Kidney (tissue), 14 donors: Measurements from ENCODE around the gene VSIG8. TPM values are rescaled to one million over a fixed set of nuclear protein-coding genes. Genes with fewer than 3 reads are reported as not detected.

ENCODE experiments used
- DNase-seq, 5 donors: peaks; one replicate each; pipeline ENCODE4 v3.0.0-alpha.2; 2013 to 2020
- FAIRE-seq: peaks from 2 replicates; lab custom pipeline; 2012; peaks lifted over from hg19 to GRCh38; lab: Jason Lieb, UNC
- H3K27ac ChIP-seq, 2 donors: one replicate each; pipeline ENCODE4 v1.7.0; 2013; ENCODE audit warnings: low read depth in 2 of 2, low read length in 2 of 2, inconsistent platforms in 1 of 2
- H3K27me3 ChIP-seq: one replicate; pipeline ENCODE4 v1.7.1; 2013; ENCODE audit warnings: low read length, inconsistent platforms; ENCODE audit not compliant: control insufficient read depth, insufficient read depth
- H3K36me3 ChIP-seq, 3 donors: one replicate each; pipeline versions ENCODE4 v1.7.0 to v1.7.1; 2013; ENCODE audit warnings: low read length in 3 of 3, control low read depth in 1 of 3, inconsistent platforms in 1 of 3; ENCODE audit not compliant: insufficient read depth in 3 of 3, control insufficient read depth in 2 of 3
- H3K4me1 ChIP-seq, 3 donors: one replicate each; pipeline versions ENCODE4 v1.7.0 to v1.7.1; 2013; ENCODE audit warnings: low read length in 3 of 3, inconsistent platforms in 1 of 3, low read depth in 1 of 3; ENCODE audit not compliant: control insufficient read depth in 2 of 3, insufficient read depth in 2 of 3
- H3K4me3 ChIP-seq, 3 donors: one replicate each; pipeline versions ENCODE4 v1.7.0 to v1.8.1; 2013; ENCODE audit warnings: low read length in 3 of 3, control low read depth in 1 of 3, inconsistent platforms in 1 of 3
- H3K9ac ChIP-seq, 3 donors: one replicate each; pipeline versions ENCODE4 v1.7.0 to v1.7.1; 2013; ENCODE audit warnings: low read length in 3 of 3, control low read depth in 1 of 3, inconsistent platforms in 1 of 3
- H3K9me3 ChIP-seq, 3 donors: one replicate each; pipeline versions ENCODE4 v1.7.0 to v1.7.1; 2013; ENCODE audit warnings: low read length in 3 of 3, control low read depth in 1 of 3, inconsistent platforms in 1 of 3; ENCODE audit not compliant: control insufficient read depth in 2 of 3, insufficient read depth in 1 of 3
- intact Hi-C: fragments of 100-400 bp; cut with DNase I; formaldehyde crosslinking; loops from one replicate; pipeline ENCODE4 v1.11.1; 2022
- polyA plus RNA-seq: library from polyadenylated mRNA; stranded (reverse); fragments of 350-450 nt; fragmentation: Illumina TruSeq; extraction: RNeasy Lipid Tissue Mini Kit (QIAGEN cat#74804); gene quantifications from one replicate; pipeline ENCODE4 v1.2.3, GENCODE V29; 2014; ENCODE audit warnings: low read depth, low replicate concordance; ENCODE audit not compliant: insufficient read depth
- total RNA-seq: library from RNA; stranded (reverse); fragmentation: NEBNext Ultra II Directional; extraction: Animal tissue kit (Norgen Biotek cat#: 25700); gene quantifications from one replicate; pipeline ENCODE4 v1.2.1, GENCODE V29; 2021
- TF ChIP-seq, protein P1 (sequence below): IDR thresholded peaks from 3 replicates; pipeline ENCODE4 v1.5.1; 2012; ENCODE audit warnings: mild to moderate bottlenecking, moderate library complexity, borderline replicate concordance; ENCODE audit not compliant: insufficient read depth; ENCODE audit errors: extremely low read depth
- donor health status: control.
- donor health status: control.
- donor health status: control.
- donor health status: control.
- donor health status: control.
- donor health status: DM: yes; HTN: yes; CAD: no.
- donor health status: Normal renal cell carcinoma (clear cell type).

Gene VSIG8
- total and polyA plus RNA-seq, 2 donors from 2014 or later = 8.1 TPM; not detected in 1

- no peak overlapping the region for H3K4me3 ChIP-seq
- DNase-seq = peak in 2 of 5 donors; percentile 40 to 72
- no peaks in the 10 kb centered on the region for H3K9me3 ChIP-seq
- no peak overlapping the region for H3K9ac ChIP-seq
- H3K36me3 ChIP-seq = no peaks in the 10 kb centered on the region
- FAIRE-seq = no peak
- TF ChIP-seq, protein P1, sequence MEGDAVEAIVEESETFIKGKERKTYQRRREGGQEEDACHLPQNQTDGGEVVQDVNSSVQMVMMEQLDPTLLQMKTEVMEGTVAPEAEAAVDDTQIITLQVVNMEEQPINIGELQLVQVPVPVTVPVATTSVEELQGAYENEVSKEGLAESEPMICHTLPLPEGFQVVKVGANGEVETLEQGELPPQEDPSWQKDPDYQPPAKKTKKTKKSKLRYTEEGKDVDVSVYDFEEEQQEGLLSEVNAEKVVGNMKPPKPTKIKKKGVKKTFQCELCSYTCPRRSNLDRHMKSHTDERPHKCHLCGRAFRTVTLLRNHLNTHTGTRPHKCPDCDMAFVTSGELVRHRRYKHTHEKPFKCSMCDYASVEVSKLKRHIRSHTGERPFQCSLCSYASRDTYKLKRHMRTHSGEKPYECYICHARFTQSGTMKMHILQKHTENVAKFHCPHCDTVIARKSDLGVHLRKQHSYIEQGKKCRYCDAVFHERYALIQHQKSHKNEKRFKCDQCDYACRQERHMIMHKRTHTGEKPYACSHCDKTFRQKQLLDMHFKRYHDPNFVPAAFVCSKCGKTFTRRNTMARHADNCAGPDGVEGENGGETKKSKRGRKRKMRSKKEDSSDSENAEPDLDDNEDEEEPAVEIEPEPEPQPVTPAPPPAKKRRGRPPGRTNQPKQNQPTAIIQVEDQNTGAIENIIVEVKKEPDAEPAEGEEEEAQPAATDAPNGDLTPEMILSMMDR = no peak
- H3K27me3 ChIP-seq = no peaks in the 10 kb centered on the region
- H3K4me1 ChIP-seq = peaks cover 0 to 2% (median 2%) of the 10 kb centered on the region in 3 donors
- no peak overlapping the region for H3K27ac ChIP-seq
- intact Hi-C loops = no loop called here
These were observed 20.7 kb downstream of the VSIG8 start for GRCh38 chr1:159841749-159842148.

- no peak overlapping the region for H3K9ac ChIP-seq
- no peaks in the 10 kb centered on the region for H3K36me3 ChIP-seq
- H3K9me3 ChIP-seq = no peaks in the 10 kb centered on the region
- FAIRE-seq (no peak), DNase-seq (no peak)
- TF ChIP-seq, protein P1 = no peak
- H3K27ac ChIP-seq = no peak overlapping the region
- no peak overlapping the region for H3K4me3 ChIP-seq
- H3K4me1 ChIP-seq = peaks cover 0 to 2% (median 2%) of the 10 kb centered on the region in 3 donors
- H3K27me3 ChIP-seq = no peaks in the 10 kb centered on the region
- intact Hi-C loops = no loop called here
These were observed 23.2 kb downstream of the VSIG8 start for GRCh38 chr1:159839116-159839849.

DNA sequence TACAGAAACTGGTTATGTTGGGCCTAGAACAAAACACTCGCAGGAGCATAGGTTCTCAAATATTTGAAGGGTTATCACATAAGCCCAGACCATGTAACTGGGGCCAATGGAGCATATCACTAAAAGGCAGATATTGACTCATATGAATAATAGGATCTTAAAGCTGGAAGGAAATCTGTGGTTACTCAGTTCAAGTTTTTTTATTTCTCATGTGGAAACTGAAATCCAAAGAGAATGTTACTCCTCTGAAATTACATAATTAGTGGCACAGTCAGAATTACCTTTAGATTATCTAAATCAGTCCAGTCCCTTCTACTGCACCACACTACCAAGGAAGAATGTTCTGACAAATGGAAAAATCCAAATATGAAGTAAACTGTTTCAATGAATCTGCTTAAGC, 23.7 kb downstream of the VSIG8 start:
- H3K9me3 ChIP-seq = no peaks in the 10 kb centered on the region
- no peak for DNase-seq
- TF ChIP-seq, protein P1 = no peak
- no peaks in the 10 kb centered on the region for H3K27me3 ChIP-seq
- no peaks in the 10 kb centered on the region for H3K36me3 ChIP-seq
- FAIRE-seq = no peak
- intact Hi-C loops = no loop called here
- peaks cover 0 to 2% (median 2%) of the 10 kb centered on the region in 3 donors for H3K4me1 ChIP-seq
- no peak overlapping the region for H3K9ac ChIP-seq
- no peak overlapping the region for H3K4me3 ChIP-seq
- no peak overlapping the region for H3K27ac ChIP-seq
